Hair follicular keratinocyte (primary cell): ENCODE measurements around the gene DOC2A. TPM values are rescaled to one million over a fixed set of nuclear protein-coding genes. Genes with fewer than 3 reads are reported as not detected.

ENCODE experiments used
- total RNA-seq: library from RNA; depleted of rRNA; stranded (reverse); fragments of >200 nt; gene quantifications from 2 replicates; pipeline ENCODE4 v1.2.3, GENCODE V29; 2015

Gene DOC2A
- total RNA-seq: 0.39 TPM in 1 of 2 replicates, not detected in the other

DNA sequence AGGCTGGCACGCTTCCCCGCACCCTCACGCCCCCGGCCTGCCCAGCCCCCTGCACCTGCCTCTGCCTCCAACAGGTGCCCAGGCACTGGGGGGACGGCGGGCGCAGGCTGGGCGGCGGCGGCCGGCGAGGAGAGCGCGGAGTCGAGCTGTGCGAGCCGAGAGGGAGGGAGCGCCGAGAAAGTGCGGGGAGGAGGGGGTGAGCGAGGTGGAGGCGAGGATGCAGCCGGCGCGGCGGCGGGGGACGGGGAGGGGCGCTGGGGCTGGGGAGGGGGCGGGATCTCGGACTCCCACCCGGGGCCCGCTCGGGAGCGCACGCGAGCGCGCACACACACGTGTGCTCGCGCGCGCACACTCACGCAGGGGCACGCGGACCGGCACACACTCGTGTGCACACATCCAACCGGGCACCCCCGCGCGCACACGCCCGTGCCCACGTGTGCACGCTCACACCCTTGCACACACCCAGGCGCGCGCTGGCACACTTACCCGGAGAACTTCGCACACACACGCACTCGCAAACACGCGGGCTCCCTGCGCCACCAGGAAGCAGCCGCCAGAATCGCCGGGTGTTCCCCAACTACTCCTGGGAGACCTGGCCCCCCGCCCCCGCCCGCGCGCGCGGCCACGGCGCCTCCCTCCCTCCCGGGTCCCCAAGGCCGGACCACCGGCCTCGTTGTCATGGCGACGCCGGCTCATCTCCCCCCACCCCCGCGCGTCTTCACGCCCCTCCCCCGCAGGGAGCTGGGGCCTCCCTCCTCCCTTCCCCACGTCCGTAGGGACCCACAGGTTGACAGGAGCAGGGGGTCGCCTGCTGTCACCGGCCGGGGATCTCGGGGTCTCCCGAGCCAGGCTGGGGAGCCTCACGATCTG is at the start of gene DOC2A:
DOC2A (minus strand) TSS at position 184 of the 870 bp plus-strand sequence. CDS start 805 bp downstream, outside the sequence.

DNA sequence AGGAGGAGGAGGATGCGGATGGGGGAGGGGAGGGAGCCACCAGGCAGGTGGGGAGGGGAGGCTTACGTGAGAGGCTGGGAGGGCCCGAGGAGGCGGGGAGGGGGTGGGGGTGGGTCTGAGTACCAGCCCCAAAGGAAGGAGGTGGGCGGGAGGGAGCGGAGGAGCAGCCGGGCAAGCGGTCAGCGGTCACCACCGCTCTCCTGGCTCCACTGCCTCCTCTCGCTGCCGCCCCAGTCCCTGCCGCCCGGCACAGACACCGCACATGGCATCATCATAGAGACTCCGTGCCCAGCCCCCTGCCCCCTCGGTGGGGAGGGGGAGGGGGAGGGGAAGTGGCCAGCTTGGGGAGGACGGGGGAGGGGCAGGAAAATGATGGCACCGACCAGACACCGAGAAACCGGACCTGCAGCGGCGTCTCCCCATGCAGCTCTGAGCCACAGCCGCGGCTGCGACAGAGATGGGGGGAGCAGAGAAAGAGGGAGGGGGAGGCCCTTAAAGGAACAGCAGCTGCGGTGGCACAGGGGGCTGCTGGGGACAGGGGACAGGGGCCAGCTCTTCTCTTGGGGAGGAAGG is 20.1 kb upstream of the DOC2A start, which contains the start of gene TLCD3B:
TLCD3B (minus strand) TSS at position 431 of the 573 bp plus-strand sequence. CDS start 744 bp downstream, outside the sequence.

DNA sequence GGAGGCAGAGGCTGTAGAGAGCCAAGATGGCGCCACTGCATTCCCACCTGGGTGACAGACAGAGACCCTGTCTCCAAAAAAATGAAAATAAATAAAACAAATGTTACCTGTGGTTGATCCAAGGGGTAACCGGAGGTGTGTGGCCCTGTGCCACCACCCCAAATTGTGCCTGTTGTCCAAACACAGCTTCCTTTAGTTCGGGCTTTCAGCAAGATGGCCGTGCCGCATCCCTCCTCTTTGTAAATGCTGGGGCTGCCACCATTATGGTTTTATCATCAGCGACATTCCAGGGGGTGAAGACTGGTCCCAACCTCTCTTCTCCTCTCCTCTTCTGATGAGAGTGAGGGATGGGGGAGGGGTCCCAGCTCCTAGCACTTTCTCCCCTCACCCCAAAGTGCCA is 12.1 kb upstream of the DOC2A start, which contains the start of gene C16orf92:
C16orf92 (plus strand) TSS at position 312 of the 400 bp plus-strand sequence. CDS start 143 bp downstream, outside the sequence.

DNA sequence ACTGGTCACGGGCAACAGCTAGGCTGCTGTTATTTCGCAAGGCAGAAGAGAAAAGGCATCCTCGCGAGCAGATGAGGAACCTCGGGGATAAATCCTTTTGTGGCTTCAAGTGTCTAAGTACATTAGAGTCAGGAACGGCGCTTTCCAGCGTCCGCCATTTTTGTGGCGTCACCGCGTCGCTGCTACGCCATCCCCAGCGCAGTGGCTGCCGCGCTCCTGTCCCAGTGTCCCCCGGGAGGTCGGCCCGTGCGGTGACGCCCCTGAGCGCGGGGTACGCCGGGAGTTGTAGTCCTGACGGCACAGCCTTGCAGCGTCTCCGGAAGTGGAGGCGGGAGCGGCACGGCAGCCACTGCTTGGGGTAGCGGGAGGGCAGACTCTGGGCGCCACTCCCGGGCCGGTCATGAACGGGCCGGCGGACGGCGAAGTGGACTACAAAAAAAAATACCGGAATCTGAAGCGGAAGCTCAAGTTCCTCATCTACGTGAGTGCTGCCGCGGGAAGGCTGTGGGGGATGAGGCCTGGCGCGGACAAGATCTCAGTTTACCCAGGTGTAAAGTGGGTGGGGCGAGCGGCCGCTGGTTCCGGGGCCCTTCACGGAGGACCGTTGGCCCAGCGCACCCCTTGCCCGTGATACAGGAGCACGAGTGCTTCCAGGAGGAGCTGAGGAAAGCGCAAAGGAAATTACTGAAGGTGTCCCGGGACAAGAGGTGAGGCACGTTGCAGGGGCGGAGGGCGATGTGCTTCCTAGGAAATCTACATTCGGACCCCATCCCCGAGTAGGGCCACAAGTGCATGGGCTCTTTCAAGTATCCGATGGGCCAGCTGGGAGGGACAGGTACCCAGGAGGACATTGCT is 14.7 kb downstream of the DOC2A start, which contains the start of gene INO80E:
INO80E (plus strand) TSS at position 331 of the 855 bp plus-strand sequence; CDS start at position 401, 70 bp downstream.

DNA sequence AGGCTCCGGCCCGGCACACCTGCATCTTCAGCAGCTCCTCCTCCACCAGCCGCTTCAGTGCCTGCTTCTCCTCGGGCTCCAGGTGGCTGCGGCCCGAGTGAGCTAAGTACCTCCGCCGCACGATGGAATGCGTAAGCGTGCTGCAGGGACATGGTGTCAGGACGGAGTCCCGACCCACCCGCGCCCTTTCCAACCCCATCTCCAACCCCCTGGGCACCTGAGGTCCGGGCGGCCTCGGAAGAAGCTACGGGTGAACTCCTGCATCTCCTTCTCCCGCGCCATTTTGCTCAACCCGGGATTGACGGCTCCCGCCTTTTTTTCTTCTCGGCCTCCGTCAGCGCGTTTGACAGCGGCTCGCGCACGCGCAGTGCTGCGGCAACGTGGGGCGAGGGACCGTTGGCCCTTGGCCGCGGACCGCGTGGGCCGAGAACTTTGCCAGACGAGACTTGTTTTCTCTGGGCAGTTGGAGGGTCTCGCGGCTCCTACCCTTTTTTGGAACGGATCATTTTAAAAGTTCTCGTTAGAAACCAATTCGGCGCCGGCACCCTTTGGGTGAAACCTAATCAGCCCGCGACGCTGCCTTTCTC is 15.4 kb downstream of the DOC2A start, which contains the start of gene HIRIP3:
HIRIP3 (minus strand) TSS at position 294 of the 587 bp plus-strand sequence; CDS start at position 282, 12 bp downstream.

DNA sequence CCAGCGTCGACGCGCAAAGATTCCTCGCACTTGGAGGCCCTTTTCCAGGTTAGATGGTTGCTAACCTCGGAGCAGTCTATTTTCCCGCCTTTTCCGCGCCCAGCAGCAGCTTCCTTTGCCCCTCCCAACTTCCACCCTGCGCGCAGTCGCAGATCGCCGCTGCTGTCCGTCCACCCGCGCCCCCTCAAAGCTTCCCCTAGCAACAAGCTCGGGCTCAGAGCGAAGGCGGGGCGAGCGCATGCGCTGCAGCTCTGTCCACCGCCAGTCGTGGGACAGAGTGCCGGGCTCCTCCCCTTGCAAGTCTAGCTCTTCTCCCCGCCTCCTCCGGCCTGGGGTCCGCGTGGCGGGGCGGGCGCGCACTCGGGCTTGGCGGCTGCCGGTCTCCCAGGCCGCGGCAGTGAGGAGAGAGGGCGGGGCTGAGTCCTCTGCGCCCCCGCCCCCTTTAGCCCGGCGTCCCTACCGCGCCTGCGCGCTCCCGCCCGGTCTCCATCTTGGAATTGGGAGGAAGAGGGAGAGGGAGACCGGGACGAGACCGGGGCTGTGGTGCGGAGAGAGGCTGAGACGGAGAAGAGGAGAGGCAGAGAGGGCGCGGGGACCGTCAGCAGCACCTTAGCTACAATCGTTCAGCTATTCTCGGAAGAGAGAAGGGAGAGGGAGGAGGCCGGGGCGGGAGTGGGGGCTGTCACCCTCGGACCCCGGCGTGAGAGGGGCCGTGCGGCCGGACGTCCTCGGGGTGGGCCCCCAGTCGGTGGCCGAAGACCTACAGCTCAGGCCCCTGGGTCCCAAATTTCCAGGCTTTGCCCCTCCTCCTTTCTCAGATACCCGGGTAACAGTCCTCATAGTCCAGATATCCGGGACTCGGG is 37.2 kb downstream of the DOC2A start, which contains the start of gene TAOK2:
TAOK2 (plus strand) TSS at position 485 of the 863 bp plus-strand sequence. CDS start 3,905 bp downstream, outside the sequence.

DNA sequence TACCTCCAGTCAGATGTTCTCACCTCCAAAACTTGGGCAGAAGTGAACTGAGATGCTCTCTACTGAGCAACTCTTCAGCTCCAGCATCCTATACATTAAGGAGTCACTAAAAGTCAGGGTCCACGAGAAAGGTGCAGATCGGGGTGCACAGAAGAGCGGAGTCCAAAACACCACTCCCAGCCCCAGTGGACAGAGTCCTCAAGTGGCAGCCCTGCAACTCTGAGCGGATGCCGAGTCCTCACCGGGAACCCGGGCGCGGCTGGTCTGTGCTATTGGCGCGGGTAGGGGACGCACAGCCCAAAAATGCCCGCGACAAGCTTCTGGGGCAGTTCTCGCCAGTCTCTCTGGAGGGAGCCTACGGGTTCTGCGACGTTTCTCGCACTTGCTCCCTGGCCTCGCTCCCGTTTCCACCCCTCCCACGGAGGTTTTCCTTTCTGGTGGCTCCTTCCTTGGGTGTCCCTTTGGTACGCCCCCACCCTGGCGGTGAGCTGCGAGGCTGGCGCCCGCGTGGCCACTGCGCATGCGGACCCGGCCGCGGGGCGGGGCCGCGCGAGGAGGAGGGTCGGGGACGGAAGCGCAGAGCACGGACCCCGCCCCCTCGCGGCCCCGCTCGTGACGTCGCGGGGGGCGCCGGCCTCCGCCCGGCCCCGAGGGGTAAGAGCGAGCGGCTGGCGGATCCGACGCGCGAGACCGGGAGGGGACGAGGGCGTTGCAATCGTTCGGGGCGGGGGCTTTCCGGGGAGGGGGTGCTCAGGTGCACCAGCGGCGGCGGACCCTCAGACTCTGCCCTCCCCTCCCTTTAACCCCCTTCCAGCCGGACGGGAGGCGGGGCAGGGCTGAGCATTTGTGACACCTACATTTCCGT is 49.1 kb downstream of the DOC2A start, which contains the start of gene TMEM219:
TMEM219 (plus strand) TSS at position 601 of the 865 bp plus-strand sequence. CDS start 1,065 bp downstream, outside the sequence.

Other genes with a start within 250 kb of the DOC2A start
- gene ZG16, start 232.8 kb downstream of the DOC2A start, total RNA-seq: not detected in 2 replicates
- gene KIF22, start 220.3 kb downstream of the DOC2A start, total RNA-seq: 38.5 and 83.8 TPM in 2 replicates
- gene MAZ, start 204.5 kb downstream of the DOC2A start, total RNA-seq: 108 and 150 TPM in 2 replicates
- not detected in 2 replicates for gene PRRT2, start 198.8 kb downstream of the DOC2A start, total RNA-seq
- gene PAGR1, start 194.9 kb downstream of the DOC2A start, total RNA-seq: 37.2 and 72.5 TPM in 2 replicates
- 126 and 154 TPM in 2 replicates for gene MVP, start 190.6 kb downstream of the DOC2A start, total RNA-seq
- 58.9 and 65.7 TPM in 2 replicates for gene CDIPT, start 147.8 kb downstream of the DOC2A start, total RNA-seq
- 4.6 and 16.2 TPM in 2 replicates for gene SEZ6L2, start 111.5 kb downstream of the DOC2A start, total RNA-seq
- 5.0 and 7.8 TPM in 2 replicates for gene ASPHD1, start 110.5 kb downstream of the DOC2A start, total RNA-seq
- 17.1 and 19.8 TPM in 2 replicates for gene KCTD13, start 84.8 kb downstream of the DOC2A start, total RNA-seq
- gene TMEM219, start 48.9 kb downstream of the DOC2A start, total RNA-seq: 123 and 159 TPM in 2 replicates
- gene TAOK2, start 37.2 kb downstream of the DOC2A start, total RNA-seq: 24.8 and 28.7 TPM in 2 replicates
- 4.8 and 16.2 TPM in 2 replicates for gene HIRIP3, start 15.4 kb downstream of the DOC2A start, total RNA-seq
- 58.2 and 91.8 TPM in 2 replicates for gene INO80E, start 14.8 kb downstream of the DOC2A start, total RNA-seq
- not detected in 2 replicates for gene C16orf92, start 12.2 kb upstream of the DOC2A start, total RNA-seq
- gene TLCD3B, start 20.2 kb upstream of the DOC2A start, total RNA-seq: not detected in 2 replicates
- gene ALDOA, start 54.7 kb upstream of the DOC2A start, total RNA-seq: 1,543 and 1,648 TPM in 2 replicates
- gene PPP4C, start 65.0 kb upstream of the DOC2A start, total RNA-seq: 102 and 114 TPM in 2 replicates
- gene TBX6, start 80.9 kb upstream of the DOC2A start, total RNA-seq: 0.19 and 0.62 TPM in 2 replicates
- gene YPEL3, start 85.2 kb upstream of the DOC2A start, total RNA-seq: 20.5 and 36.9 TPM in 2 replicates
- 0.08 and 0.55 TPM in 2 replicates for gene GDPD3, start 102.5 kb upstream of the DOC2A start, total RNA-seq
- 31.9 and 41.7 TPM in 2 replicates for gene MAPK3, start 112.2 kb upstream of the DOC2A start, total RNA-seq
- gene CORO1A, start 172.6 kb upstream of the DOC2A start, total RNA-seq: 10.9 and 15.5 TPM in 2 replicates
- 177 and 301 TPM in 2 replicates for gene BOLA2B, start 182.6 kb upstream of the DOC2A start, total RNA-seq
- 45.4 and 53.1 TPM in 2 replicates for gene SLX1A, start 182.8 kb upstream of the DOC2A start, total RNA-seq
- 2.4 and 5.3 TPM in 2 replicates for gene SULT1A3, start 188.2 kb upstream of the DOC2A start, total RNA-seq
- gene NPIPB13, start 237.5 kb upstream of the DOC2A start, total RNA-seq: 2.0 TPM in 1 of 2 replicates, not detected in the other